Activated CD8-positive, alpha-beta memory T cell treated with anti-CD3 and anti-CD28 coated beads, Interleukin-2, amount 50 U/mL, for 1 hour (primary cell): ENCODE data around the gene XPO6.
"Not testable (repeated sequence)": the region's sequence is repeated elsewhere in the genome, so short reads cannot be mapped to it uniquely, and the experiment has no call there.

ENCODE experiments used
- DNase-seq: peaks from one replicate; pipeline ENCODE4 v3.0.0-alpha.2; 2020; ENCODE audit errors: extremely low read depth

The XPO6 gene

DNA sequence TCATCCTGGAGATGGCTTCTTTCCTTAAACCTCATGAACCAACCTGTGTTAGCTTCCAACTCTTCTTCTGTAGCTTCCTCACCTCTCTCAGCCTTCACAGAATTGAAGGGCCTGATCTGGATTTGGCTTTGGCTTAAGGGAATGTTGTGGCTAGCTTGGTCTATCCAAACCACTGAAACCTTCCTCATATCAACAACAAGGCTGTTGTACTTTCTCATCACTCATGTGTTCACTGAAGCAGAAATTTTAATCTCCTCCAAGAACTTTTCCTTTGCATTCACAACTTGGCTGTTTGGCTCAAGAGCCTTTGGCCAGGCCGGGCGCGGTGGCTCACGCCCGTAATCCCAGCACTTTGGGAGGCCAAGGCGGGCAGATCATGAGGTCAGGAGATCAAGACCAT lies 95.9 kb downstream of the XPO6 start:
- not testable (repeated sequence) for DNase-seq

DNA sequence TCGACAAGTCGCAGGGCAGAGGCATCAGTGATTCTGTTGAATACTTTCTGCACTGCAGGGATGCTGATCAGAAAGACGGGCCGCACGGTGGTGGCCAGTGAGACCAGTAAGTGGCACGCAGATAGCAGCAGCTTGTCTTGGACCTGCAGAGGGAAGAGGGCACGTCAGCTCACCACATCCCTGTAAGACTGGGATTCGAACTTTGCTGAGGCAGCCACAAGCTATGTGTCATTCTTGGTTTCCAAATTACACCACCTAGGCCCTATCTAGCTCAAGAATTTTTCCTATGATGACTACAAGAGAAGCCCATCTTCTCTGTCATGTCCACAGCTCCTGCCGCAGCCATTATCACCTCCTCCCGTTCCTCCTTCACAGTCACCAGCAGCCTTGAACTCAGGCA lies 98.9 kb downstream of the XPO6 start:
- DNase-seq: no peak

DNA sequence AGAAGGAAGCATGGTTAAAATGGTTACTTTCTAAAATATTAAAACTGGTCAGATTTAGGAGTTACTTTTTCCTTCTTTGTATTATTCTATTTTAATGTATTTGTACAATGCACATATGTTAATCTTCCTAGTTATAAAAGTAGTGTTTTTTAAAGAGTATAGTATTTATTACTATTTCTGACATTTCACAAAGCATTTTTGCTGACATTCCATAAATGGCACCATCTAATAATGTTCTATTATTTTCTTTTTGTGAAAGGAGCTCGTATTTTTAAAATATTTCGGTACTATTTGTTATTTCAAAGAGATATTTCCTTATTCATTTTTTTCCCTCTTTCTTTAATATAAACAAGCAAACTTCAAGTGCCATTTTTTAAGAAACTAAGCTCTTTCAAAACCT lies 100.8 kb downstream of the XPO6 start:
- no peak for DNase-seq

DNA sequence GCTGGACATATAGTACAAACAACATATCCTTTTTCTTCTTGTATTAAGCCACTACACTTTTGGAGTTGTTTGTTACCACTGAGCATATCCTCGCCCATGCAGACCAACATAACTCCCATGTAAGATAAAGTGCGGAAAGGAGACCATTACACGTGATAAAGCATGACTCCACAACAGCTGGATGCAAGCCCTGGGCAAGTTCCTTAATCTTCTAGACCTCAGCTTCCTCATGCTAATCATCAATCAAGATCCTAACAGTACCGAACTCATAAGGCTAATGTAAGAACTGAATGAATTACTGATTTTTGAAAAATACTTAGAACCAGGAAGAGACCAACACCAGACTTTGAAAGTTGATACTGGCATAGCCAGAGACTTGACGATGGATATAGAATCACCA lies 101.3 kb downstream of the XPO6 start:
- no peak for DNase-seq

DNA sequence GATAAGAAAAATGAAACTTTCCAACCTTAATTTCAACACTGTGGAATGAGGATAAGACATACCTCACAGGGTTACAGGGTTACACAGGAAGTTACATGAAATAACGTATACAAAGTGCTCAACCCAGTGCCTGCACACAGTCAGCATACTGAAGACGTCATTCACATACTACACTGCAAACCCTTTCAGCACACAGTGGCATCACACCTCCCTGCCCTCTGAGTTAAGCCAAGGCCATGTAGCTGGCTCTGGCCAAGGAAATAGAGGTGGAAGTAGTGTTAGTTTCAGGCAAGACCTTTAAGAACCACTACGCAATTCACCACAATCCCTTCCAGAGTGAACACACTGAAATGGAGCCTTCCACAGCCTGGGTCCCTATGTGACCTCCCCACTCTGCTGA lies 101.7 kb downstream of the XPO6 start:
- no peak for DNase-seq

DNA sequence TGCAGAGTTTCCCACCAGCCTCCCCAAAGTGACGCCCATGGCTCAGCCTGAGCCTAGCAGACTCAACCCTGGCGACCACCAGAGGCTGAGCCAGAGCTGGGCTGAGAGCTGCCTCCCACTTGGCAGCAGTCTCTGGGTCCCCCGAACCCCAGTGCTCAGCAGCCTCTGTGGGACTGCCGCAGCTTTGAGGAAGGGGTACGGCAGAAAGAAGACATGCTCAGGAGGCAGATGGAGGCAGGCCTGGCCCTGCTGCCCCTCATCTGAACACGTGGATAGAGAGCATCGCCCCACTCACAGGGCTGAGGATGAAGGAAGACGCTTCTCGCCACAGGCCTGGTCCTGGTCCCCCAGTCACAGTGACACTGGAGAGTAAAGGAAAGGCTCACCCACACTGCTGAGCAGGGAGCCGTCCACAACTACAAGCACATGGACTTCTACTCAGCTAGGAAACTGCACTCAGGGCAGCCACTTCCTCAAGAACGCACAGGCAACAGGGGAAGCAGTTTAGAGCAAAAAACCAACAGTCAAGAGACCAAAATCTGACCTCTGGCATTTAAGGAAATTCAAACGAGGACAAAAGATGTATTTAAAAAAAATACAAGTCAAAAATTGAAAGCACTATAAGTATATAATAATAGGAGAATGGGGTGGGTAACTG lies 103.0 kb downstream of the XPO6 start:
- DNase-seq: no peak

DNA sequence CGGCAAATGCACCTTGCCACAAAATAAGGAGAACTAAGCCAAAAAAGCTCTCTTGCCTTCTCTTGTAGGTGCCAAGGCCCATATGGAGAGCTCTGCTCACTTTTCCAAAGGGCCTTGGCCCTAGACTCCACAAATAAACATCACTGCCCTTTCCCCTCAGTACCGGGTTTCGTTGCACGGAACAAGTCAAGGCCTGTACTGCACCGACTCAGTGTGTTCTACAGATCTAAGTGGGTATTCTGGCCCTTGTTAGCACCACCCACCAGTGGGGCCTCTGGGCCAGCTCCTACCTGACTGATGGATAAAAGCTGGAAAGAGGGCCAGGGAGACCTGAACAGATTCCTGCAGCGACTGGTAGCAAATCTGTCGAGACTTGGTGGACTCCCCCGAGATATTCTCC lies 104.5 kb downstream of the XPO6 start:
- DNase-seq: no peak

DNA sequence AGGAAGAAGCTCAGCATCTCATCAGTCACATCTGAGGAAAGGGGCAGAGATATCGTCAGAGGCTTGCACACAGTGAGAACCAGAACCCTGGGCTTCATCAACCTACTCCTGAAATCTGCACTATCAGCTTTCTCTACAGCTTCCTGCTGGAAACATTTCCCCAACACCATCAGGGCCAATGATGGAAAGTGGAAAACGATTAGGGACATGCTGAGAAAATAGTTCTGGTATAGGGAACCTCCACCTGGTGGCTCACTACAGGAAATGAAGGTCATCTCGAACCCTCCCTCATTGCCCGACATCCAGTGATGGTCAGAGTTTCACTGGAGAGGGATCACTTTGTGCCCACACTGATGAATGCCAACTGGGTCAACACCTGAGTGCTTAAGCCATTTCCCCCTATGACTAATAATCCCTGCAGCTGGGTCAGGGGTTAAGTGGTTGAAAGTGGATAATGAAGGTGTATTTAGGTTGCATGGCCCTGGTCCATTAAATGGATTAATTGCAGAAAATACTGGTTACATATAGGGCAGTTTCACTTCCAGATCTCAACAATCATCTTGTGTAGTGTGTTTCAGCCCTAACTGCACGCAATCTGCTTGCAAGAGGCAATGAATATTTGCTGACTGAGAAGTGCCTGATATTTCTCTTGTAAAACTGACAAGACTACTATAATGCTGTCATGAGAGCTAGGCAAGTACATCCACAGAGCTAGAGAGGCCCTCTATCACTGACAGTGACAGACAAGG lies 105.1 kb downstream of the XPO6 start:
- no peak for DNase-seq

DNA sequence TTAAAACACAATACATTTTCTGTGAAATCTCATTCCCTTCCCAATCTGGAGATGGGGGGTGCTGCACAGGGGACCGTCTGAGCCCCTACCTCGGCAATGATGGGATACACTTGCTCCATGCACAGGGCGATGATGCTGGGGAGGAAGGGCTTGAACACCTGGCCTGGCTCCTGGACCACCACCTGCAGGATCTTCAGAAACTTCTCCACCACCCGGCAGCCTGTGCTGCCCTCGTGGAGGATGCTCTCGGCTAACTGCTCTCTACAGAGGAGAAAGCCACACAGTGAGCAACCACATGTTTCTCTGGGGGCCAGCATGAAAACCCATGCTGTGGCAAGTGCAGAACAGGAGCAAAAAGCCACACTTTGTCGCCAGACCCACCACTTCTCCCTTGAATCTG lies 105.8 kb downstream of the XPO6 start:
- no peak for DNase-seq

DNA sequence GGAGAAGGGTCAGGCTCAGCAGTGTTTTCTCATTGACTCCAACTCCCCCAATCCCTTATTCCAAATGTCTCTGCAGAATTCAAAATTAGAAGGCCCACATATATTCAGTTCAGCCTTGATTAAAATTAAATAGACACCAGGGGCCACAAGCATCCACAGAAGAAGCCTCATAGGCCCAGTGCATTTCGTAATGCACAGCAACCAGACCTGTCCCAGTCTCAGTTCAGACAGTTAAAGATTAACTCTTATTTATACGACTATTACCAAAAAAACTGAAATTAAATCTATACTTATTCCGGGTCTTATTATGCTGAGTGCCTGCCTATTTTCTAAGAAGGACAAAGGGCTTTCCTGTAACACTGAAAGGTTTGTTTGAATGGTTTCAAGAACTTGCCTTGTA lies 106.5 kb downstream of the XPO6 start:
- no peak for DNase-seq

DNA sequence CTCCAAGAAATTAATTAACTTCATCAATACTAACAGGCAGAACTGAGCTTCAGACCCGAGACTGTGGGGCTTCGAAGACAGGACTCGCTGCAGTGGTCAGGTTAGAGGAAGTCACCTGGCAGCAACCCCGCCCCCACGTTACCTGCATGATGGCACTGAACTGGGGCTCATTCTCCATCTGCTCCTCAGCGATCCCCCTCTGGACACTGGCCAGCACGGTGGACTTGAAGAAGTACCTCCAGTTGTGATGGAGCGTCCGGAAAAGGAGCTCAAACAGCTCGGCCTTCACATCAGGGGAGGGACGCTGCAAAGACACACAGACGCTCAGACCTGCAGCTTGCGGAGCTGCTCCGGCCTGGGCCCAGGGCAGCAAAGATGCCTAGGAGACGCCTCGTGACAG lies 107.4 kb downstream of the XPO6 start:
- DNase-seq: no peak

DNA sequence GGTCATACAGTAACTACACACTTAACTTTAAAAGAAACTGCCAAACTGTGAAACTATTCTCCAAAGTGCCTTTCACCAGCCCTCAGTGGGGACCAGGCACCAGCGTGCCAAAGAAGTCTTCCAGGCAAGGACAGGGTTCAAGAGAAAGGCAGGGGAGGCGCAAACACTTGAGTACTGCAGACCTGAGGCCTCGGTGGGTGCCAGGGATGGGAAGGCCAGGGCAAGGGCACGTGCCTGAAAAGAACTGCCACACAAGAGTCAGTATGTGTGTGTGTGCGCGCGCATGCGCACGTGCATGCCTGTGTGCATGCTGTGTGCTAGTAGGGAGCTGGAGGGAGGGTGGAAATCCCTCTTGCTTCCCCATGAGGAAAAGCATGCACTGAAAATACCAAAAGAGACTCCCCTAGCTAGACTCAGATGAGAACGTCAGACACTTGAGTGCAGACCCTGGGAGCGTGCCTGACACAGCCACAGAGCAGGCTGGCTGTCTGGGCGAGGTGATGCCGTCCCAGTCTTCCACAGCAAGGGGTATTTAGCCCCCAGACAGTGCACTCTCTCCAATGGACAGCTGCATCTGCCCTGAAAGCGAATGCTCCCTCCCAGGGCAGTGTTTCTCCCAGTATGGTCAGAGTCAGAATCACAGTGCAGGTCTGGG lies 108.1 kb downstream of the XPO6 start:
- no peak for DNase-seq

DNA sequence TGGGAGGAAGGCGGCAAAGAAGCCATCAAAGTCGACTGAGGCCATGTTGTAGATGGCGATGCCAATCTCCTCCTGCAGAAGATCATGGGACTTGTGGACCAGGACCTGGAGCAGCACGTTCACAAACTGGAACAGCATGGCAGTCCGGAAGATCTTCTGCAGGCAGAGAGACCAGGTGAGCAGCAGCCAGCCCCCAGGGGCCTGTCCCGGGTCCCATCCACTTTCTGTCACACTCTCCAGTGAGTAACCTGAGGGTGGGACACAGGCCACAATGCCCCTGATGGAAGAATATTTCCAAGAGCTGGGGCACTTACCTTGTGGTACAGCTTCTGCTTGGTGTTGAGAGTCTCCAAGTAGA lies 110.3 kb downstream of the XPO6 start:
- DNase-seq: no peak

DNA sequence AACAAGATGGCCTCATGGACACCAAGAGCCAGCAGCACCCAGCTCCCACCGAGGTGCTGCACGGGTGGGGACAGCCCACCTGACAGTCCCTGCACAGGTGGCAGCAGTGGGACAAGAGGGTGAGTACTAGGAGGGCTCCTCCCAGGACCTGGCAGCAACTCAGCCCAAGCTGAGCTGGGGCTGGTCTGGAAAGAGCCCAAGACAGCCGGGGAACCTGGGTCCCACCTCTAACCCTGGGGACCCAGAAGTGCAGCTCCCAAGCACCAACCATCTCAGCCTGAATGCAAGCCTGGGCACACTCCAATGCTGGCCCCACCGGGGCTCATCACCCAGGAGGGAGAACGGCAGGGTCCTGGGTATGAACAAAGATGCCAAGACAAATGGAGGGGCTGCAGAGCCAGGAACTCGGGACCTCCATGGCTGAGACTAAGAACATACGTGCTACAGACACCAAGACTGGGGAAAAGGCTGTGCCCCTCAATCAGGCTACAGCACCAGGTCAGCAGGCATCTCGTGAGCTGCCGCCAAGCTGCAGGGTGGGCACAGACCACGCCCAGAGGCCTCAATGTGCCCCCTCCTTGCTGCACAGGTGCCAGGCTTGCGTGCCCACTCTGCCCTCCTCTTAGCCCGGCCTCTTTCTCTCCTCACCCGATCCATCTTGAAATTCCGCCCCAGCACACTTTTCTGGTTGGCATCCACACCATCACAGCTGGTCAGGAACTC lies 110.8 kb downstream of the XPO6 start:
- no peak for DNase-seq

DNA sequence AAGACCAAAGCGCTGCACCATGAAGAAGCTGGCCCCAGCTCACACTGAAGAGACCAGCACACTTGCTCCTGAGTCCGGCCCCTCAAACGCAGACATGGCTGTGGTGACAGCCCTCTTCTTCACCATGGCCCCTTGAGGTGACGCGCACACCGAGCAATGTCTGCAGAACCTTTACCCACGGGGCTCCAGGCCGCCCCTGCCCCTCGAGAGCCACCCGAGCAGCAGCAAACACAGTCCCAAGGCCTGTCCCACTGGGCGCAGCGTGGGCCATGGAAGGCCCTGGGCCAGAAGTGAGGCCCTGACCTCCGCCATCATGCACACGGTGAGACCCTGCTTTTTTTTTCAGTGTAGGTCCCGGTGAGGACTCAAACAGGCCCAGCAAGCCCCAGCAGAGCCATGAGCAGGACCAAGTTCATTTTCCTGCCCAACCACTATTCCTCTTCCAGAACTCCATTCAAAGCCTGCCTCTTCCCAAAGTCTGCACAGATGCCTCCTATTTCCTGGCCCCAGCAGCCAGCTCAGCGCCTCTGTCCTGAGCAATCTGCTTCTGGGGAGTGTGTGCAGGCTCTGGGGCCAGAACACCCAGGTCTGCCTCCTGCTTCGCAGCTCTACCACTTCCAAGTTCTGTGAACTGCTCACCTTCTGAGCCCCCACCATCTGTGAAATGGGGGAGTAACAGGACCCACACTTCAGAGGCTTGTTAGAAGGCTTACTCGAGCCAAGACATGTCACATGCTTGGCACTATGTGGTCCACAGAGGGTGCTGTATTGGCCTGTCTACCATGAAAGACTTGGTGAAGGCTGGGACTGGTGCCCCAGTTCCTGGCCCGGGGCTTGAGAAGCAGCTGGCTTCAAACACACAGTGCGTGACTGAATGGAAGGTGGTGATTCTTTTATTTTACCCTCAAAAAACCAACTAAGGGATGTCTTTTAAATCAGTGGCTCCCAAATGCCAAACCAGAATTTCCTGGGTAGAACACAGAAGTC lies 112.5 kb downstream of the XPO6 start:
- no peak for DNase-seq

DNA sequence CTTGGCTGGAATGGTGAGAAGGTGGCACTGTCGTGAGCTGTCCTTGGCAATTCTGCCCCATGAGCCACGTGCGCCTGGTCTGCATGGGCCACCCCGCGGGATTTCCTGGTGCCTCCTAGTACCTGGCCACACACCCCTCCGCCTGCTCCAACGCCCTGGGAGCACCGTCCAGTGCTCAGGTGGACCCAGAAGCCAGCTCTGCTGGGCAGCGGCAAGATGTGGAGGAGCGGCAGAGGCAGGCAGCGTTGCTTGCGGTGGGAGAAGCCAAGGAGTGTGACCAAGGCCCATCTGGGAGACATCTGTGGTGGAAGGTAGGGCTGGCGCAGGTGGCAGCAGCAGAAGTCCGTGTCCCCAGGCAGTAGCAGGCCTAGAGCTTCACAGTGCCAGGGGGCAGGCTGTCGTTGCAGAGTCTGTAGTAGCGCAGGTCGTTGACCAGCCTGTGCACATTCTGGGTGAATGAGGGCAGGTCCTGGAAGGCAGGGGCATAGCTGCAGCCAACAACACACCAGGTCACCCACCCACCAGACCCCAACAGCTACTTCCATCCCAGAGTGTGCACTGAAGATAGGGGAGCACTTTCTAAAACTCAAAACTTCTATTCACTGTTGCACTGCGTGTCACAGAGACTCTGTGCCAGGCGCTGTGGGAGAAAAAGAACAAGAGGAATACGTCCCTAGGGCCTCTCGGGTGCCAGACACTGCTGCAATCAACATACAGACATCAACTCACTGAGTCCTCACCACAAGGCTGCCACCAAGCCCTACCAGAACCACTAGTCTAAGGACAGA lies 113.4 kb downstream of the XPO6 start:
- no peak for DNase-seq

DNA sequence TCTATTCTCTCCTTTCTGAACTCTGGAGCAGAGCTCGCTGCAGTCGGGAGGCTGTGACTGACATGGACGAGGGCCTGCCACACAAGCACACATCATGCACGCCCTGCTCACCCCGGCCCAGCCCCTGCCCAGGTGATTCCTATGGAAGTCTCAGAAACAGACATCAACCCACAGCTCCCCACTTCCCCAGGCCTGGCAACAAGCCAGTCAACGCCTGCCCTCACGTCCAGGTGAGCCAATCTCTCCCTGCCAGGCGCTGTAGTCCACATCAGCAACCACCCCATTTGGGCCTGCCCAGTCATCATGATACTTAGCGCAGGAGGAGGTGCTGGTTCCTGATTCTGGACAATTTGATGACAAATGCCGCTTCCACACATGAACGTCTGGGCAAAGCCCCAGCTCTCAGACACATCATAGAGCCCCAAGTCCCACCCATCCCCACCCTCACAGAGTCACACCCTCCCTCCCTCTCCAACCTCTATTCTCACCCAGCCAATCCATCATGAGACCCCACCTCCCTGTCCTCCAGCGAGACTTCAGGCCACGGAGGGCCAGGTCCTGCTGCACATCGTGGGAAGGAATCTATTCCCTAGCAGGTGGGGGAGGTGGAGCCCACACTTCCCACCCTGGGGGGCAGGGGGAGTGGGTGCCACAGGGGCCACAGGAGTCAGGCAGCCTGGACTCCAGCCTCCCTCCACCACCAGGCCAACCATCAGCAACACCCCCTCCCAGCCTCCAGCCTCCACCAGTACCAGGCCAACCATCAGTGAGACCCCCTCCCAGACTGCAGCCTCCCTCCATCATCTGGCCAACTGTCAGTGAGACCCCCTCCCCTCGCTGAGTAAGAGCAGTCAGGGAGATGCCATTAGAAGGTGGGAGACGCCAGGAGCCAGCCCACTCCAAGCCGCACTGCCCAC lies 114.5 kb downstream of the XPO6 start:
- DNase-seq: no peak

DNA sequence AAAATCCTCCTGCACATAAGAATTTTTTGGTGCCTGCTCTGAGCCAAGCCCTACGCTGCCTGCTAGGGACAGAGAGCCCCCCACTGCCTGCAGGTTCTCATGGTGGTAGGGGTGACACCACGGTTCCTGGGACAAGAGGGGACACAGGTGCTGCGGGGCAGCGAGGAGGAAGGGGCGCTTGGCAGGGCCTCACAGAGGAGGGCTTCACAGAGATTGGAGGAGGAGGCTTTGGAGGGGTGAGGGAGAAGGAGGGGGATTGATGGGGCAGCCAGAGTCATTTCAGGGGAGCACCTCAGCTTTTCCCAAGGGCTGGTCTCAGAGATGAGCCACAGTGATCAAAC lies 118.4 kb downstream of the XPO6 start:
- DNase-seq: no peak

DNA sequence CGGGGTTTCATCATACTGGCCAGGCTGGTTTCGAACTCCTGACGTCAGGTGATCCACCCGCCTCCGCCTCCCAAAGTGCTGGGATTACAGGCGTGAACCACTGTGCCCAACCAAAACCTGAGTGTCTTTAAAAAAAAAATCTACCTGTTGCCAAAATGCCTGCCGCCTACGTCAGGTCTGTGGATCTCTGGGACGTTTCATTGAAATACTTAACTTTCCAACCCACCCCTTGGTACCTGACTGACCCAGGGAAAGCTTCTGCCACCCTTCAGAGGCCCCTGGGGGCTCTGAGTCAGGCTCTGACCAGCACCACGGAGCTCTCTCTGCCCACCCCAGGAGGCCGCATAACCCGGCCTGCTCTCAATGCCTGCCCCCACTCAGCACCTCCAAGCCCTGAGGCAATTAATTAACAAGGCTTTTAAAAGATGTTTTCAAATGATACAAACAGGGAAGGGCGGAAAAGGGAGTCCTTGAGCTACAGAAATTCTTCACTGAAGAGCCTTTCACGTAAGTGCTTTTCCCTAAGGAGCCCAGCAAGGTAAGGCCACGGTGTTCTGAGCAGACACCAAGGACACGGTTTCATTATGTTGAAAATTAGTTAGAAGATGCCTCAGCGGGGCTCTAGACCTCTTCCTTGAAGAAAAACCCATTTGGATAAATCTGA lies 118.9 kb downstream of the XPO6 start:
- no peak for DNase-seq
